Esophagus squamous epithelium (tissue), 4 donors: ENCODE results near the gene SLC12A6.

ENCODE experiments used
- POLR2A ChIP-seq, 4 donors: fragments of 450-650 bp; IDR thresholded peaks; one replicate each; pipeline ENCODE4 v1.6.1; 2017; ENCODE audit warnings: antibody characterized with exemption in 4 of 4, mild to moderate bottlenecking in 4 of 4, moderate library complexity in 3 of 4
- TF ChIP-seq, protein P1 (sequence below), 6 experiments: fragments of 450-650 bp in 4 of 6; fragments of 200-600 bp in 2 of 6; sonication (generic) in 2 of 6; IDR thresholded peaks; one replicate each; pipeline ENCODE4 v1.5.1; 2016 to 2019; ENCODE audit warnings: antibody characterized with exemption in 6 of 6, mild to moderate bottlenecking in 4 of 6, moderate library complexity in 4 of 6

- TF ChIP-seq, protein P1, sequence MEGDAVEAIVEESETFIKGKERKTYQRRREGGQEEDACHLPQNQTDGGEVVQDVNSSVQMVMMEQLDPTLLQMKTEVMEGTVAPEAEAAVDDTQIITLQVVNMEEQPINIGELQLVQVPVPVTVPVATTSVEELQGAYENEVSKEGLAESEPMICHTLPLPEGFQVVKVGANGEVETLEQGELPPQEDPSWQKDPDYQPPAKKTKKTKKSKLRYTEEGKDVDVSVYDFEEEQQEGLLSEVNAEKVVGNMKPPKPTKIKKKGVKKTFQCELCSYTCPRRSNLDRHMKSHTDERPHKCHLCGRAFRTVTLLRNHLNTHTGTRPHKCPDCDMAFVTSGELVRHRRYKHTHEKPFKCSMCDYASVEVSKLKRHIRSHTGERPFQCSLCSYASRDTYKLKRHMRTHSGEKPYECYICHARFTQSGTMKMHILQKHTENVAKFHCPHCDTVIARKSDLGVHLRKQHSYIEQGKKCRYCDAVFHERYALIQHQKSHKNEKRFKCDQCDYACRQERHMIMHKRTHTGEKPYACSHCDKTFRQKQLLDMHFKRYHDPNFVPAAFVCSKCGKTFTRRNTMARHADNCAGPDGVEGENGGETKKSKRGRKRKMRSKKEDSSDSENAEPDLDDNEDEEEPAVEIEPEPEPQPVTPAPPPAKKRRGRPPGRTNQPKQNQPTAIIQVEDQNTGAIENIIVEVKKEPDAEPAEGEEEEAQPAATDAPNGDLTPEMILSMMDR (IDR thresholded peaks at IDR 0.05), result no peak
- TF ChIP-seq POLR2A (IDR thresholded peaks at IDR 0.05), result no peak
Observed at GRCh38 chr15:34279368-34279767, 58.2 kb downstream of the SLC12A6 start.
